HEK293 (cell line): ENCODE results near the gene TMPRSS7.

Source experiments
- CTCF ChIA-PET: fragments of 350-600 bp; formaldehyde crosslinking; extraction: SDS; loops from one replicate; lab custom pipeline; 2021; ENCODE audit warnings: antibody characterized with exemption; lab: Yijun Ruan, JAX
- POLR2A ChIA-PET: fragments of 300-600 bp; formaldehyde crosslinking; extraction: SDS; loops from one replicate; lab custom pipeline; 2020; ENCODE audit warnings: antibody characterized with exemption, inconsistent platforms; lab: Yijun Ruan, JAX
- H3K27ac ChIP-seq: fragments of 200-500 bp; sonication (Bioruptor generic); 2 replicates; pipeline ENCODE4 v1.5.1; 2014; ENCODE audit warnings: low read depth, low read length, control low read depth, inconsistent platforms; ENCODE audit errors: extremely low read depth
- H3K36me3 ChIP-seq, 2 experiments: fragments of 200-500 bp in 1 of 2; sonication (Bioruptor generic) in 1 of 2; 1 replicate in 1 of 2; 2 replicates in 1 of 2; pipeline ENCODE4 v1.5.1; 2014 to 2017; ENCODE audit warnings: inconsistent platforms in 2 of 2, low read length in 2 of 2; ENCODE audit not compliant: control insufficient read depth in 2 of 2, insufficient read depth in 1 of 2
- H3K4me1 ChIP-seq: fragments of 200-500 bp; sonication (Bioruptor generic); 2 replicates; pipeline ENCODE4 v1.5.1; 2014; ENCODE audit warnings: mild to moderate bottlenecking, low read length, inconsistent platforms; ENCODE audit not compliant: control insufficient read depth, insufficient read depth
- H3K4me3 ChIP-seq: 2 replicates; pipeline ENCODE4 v1.5.1; 2011; ENCODE audit warnings: low read depth, mild to moderate bottlenecking, control low read depth, low read length, moderate library complexity
- H3K9me3 ChIP-seq: fragments of 200-500 bp; sonication (Bioruptor generic); 2 replicates; pipeline ENCODE4 v1.5.1; 2014; ENCODE audit warnings: low read depth, low read length, inconsistent platforms; ENCODE audit not compliant: control insufficient read depth, insufficient read depth
- REPIN1 ChIP-seq: fragments of 450-650 bp; formaldehyde crosslinking; IDR thresholded peaks from 2 replicates; pipeline ENCODE4 v1.5.1; 2017; ENCODE audit warnings: missing biosample characterization, missing genetic modification characterization, low read depth
- ZNF155 ChIP-seq: fragments of 450-650 bp; formaldehyde crosslinking; IDR thresholded peaks from 2 replicates; pipeline ENCODE4 v1.5.1; 2016; ENCODE audit warnings: missing biosample characterization, missing genetic modification characterization
- ZNF184 ChIP-seq: fragments of 450-650 bp; IDR thresholded peaks from 2 replicates; pipeline ENCODE4 v1.5.1; 2018; ENCODE audit warnings: missing biosample characterization, mild to moderate bottlenecking, missing genetic modification characterization
- ZNF473 ChIP-seq: fragments of 450-650 bp; formaldehyde crosslinking; IDR thresholded peaks from 2 replicates; pipeline ENCODE4 v1.5.1; 2017; ENCODE audit warnings: missing biosample characterization, missing genetic modification characterization
- ZNF558 ChIP-seq: fragments of 450-650 bp; formaldehyde crosslinking; IDR thresholded peaks from 2 replicates; pipeline ENCODE4 v1.5.1; 2016; ENCODE audit warnings: missing biosample characterization, missing genetic modification characterization
- ZNF629 ChIP-seq: fragments of 450-650 bp; formaldehyde crosslinking; IDR thresholded peaks from 2 replicates; pipeline ENCODE4 v1.5.1; 2017; ENCODE audit warnings: missing biosample characterization, missing genetic modification characterization
- ZNF654 ChIP-seq: fragments of 450-650 bp; formaldehyde crosslinking; IDR thresholded peaks from 2 replicates; pipeline ENCODE4 v1.5.1; 2016; ENCODE audit warnings: low read depth, missing biosample characterization, missing genetic modification characterization
- ZNF658 ChIP-seq: fragments of 450-650 bp; formaldehyde crosslinking; IDR thresholded peaks from 2 replicates; pipeline ENCODE4; 2016; ENCODE audit warnings: missing biosample characterization, missing genetic modification characterization
- ZNF670 ChIP-seq: fragments of 450-650 bp; formaldehyde crosslinking; IDR thresholded peaks from 2 replicates; pipeline ENCODE4 v1.5.1; 2016; ENCODE audit warnings: missing biosample characterization, missing genetic modification characterization, low read depth
- ZNF785 ChIP-seq: fragments of 450-650 bp; formaldehyde crosslinking; IDR thresholded peaks from 2 replicates; pipeline ENCODE4 v1.5.1; 2016; ENCODE audit warnings: missing biosample characterization, missing genetic modification characterization
- ZSCAN23 ChIP-seq: fragments of 450-650 bp; formaldehyde crosslinking; IDR thresholded peaks from 2 replicates; pipeline ENCODE4 v1.5.1; 2016; ENCODE audit warnings: missing biosample characterization, missing genetic modification characterization
- TF ChIP-seq, protein P1 (sequence below): fragments of 450-650 bp; formaldehyde crosslinking; IDR thresholded peaks from 2 replicates; pipeline ENCODE4 v1.5.1; 2017; ENCODE audit warnings: missing biosample characterization, missing genetic modification characterization
- TF ChIP-seq, protein P2 (sequence below): fragments of 450-650 bp; formaldehyde crosslinking; IDR thresholded peaks from 2 replicates; pipeline ENCODE4 v1.5.1; 2016; ENCODE audit warnings: missing biosample characterization, missing genetic modification characterization, borderline replicate concordance
- TF ChIP-seq, protein P3 (sequence below): fragments of 450-650 bp; formaldehyde crosslinking; IDR thresholded peaks from 2 replicates; pipeline ENCODE4 v1.5.1; 2016; ENCODE audit warnings: missing biosample characterization, missing genetic modification characterization
- TF ChIP-seq, protein P4 (sequence below): fragments of 450-650 bp; formaldehyde crosslinking; IDR thresholded peaks from 2 replicates; pipeline ENCODE4 v1.5.1; 2016; ENCODE audit warnings: missing biosample characterization, missing genetic modification characterization
- TF ChIP-seq, protein P5 (sequence below): fragments of 450-650 bp; formaldehyde crosslinking; IDR thresholded peaks from 2 replicates; pipeline ENCODE4 v1.5.1; 2016; ENCODE audit warnings: missing biosample characterization, missing genetic modification characterization

TMPRSS7 gene

GRCh38 chr3:112027142-112027541 lies 7.4 kb upstream of the TMPRSS7 start (continued):
- TF ChIP-seq ZNF785 (tag by site-specific recombination), result no peak
- TF ChIP-seq REPIN1 (tag by site-specific recombination), result no peak

DNA sequence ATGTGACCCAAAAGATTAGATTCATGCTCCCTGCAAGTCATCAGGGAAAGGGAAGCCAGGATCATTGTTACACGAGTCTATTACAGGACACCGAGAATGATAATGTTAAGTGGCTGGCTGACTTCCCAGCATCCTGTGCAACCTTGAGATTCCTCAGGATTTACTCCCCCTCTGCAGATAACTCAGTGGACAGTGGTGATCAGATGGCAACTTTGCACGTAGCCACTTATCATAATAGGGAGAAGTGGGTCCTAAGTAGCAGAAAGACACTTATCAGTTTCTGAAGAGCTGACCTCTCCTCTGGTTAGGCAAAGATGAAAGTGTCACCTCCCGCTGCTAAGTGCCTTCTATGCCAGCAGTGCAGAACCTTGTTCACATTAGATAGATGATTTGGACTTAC lies 6.7 kb upstream of the TMPRSS7 start:
- no peak overlapping the region for H3K4me3 ChIP-seq
- TF ChIP-seq, protein P1, sequence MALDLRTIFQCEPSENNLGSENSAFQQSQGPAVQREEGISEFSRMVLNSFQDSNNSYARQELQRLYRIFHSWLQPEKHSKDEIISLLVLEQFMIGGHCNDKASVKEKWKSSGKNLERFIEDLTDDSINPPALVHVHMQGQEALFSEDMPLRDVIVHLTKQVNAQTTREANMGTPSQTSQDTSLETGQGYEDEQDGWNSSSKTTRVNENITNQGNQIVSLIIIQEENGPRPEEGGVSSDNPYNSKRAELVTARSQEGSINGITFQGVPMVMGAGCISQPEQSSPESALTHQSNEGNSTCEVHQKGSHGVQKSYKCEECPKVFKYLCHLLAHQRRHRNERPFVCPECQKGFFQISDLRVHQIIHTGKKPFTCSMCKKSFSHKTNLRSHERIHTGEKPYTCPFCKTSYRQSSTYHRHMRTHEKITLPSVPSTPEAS (tag by site-specific recombination), result no peak
- TF ChIP-seq, protein P2, sequence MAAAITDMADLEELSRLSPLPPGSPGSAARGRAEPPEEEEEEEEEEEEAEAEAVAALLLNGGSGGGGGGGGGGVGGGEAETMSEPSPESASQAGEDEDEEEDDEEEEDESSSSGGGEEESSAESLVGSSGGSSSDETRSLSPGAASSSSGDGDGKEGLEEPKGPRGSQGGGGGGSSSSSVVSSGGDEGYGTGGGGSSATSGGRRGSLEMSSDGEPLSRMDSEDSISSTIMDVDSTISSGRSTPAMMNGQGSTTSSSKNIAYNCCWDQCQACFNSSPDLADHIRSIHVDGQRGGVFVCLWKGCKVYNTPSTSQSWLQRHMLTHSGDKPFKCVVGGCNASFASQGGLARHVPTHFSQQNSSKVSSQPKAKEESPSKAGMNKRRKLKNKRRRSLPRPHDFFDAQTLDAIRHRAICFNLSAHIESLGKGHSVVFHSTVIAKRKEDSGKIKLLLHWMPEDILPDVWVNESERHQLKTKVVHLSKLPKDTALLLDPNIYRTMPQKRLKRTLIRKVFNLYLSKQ, result no peak
- TF ChIP-seq, protein P3, sequence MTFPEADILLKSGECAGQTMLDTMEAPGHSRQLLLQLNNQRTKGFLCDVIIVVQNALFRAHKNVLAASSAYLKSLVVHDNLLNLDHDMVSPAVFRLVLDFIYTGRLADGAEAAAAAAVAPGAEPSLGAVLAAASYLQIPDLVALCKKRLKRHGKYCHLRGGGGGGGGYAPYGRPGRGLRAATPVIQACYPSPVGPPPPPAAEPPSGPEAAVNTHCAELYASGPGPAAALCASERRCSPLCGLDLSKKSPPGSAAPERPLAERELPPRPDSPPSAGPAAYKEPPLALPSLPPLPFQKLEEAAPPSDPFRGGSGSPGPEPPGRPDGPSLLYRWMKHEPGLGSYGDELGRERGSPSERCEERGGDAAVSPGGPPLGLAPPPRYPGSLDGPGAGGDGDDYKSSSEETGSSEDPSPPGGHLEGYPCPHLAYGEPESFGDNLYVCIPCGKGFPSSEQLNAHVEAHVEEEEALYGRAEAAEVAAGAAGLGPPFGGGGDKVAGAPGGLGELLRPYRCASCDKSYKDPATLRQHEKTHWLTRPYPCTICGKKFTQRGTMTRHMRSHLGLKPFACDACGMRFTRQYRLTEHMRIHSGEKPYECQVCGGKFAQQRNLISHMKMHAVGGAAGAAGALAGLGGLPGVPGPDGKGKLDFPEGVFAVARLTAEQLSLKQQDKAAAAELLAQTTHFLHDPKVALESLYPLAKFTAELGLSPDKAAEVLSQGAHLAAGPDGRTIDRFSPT (tag by site-specific recombination), result no peak
- TF ChIP-seq ZSCAN23 (tag by site-specific recombination), result no peak
- TF ChIP-seq ZNF658 (tag by site-specific recombination), result no peak
- no peak for TF ChIP-seq ZNF558
- TF ChIP-seq ZNF155 (tag by site-specific recombination), result no peak
- TF ChIP-seq, protein P4, sequence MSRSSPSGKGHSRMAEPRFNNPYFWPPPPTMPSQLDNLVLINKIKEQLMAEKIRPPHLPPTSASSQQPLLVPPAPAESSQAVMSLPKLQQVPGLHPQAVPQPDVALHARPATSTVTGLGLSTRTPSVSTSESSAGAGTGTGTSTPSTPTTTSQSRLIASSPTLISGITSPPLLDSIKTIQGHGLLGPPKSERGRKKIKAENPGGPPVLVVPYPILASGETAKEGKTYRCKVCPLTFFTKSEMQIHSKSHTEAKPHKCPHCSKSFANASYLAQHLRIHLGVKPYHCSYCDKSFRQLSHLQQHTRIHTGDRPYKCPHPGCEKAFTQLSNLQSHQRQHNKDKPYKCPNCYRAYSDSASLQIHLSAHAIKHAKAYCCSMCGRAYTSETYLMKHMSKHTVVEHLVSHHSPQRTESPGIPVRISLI, result no peak
- TF ChIP-seq ZNF670 (tag by site-specific recombination), result no peak
- TF ChIP-seq ZNF629 (tag by site-specific recombination), result no peak
- TF ChIP-seq ZNF654 (tag by site-specific recombination), result no peak
- no peak for TF ChIP-seq ZNF473 (tag by site-specific recombination)
- H3K4me1 ChIP-seq, result no peaks in the 10 kb centered on the region
- no peaks in the 10 kb centered on the region for H3K36me3 ChIP-seq
- no peaks in the 10 kb centered on the region for H3K9me3 ChIP-seq
- no peak overlapping the region for H3K27ac ChIP-seq
- ChIA-PET POLR2A (interaction anchor here (0.6 kb wide), 1 partner anchor 114 kb away, joined by 3 read pairs; no protein-coding TSS in a partner anchor), CTCF (interaction anchor here (0.8 to 1.1 kb wide), 2 partner anchors 12 to 14 kb away, joined by 3 read pairs; no protein-coding TSS in a partner anchor)

DNA sequence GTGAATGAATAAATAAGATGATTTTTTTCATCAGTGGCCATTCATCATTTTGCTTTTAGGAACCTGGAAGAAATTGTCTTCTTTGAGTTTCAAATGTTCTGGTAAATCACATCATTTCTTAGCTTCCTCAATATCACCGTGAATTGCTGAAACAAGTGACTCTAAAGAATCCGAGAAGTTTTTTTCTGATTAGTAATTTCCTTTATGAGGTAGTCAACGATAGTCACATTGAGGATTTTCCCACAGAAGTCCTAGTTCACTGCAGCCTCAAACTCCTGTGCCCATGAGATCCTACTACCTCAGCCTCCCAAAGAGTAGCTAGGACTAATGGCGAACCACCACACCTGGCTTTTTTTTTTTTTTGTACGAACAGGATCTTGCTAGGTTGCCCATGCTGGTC lies 3.6 kb upstream of the TMPRSS7 start:
- POLR2A ChIA-PET, result no interaction called here
- CTCF ChIA-PET, result interaction anchor here (0.7 to 1.9 kb wide), 4 partner anchors 8 to 64 kb away, joined by 3 to 10 read pairs (median 4); no protein-coding TSS in a partner anchor
- no peak overlapping the region for H3K27ac ChIP-seq
- H3K4me3 ChIP-seq, result no peak overlapping the region
- TF ChIP-seq, protein P5, sequence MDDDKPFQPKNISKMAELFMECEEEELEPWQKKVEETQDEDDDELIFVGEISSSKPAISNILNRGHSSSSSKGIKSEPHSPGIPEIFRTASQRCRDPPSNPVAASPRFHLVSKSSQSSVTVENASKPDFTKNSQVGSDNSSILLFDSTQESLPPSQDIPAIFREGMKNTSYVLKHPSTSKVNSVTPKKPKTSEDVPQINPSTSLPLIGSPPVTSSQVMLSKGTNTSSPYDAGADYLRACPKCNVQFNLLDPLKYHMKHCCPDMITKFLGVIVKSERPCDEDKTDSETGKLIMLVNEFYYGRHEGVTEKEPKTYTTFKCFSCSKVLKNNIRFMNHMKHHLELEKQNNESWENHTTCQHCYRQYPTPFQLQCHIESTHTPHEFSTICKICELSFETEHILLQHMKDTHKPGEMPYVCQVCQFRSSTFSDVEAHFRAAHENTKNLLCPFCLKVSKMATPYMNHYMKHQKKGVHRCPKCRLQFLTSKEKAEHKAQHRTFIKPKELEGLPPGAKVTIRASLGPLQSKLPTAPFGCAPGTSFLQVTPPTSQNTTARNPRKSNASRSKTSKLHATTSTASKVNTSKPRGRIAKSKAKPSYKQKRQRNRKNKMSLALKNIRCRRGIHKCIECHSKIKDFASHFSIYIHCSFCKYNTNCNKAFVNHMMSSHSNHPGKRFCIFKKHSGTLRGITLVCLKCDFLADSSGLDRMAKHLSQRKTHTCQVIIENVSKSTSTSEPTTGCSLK, result no peak
- no peak for TF ChIP-seq ZNF184 (tag by site-specific recombination)
- no peaks in the 10 kb centered on the region for H3K4me1 ChIP-seq
- H3K9me3 ChIP-seq, result no peaks in the 10 kb centered on the region
- no peaks in the 10 kb centered on the region for H3K36me3 ChIP-seq
